GM18951 (cell line): Measurements from ENCODE around the gene WDR37.

ENCODE experiments used
- POLR2A ChIP-seq: IDR thresholded peaks from 4 replicates; pipeline ENCODE4 v1.6.1; 2011; ENCODE audit warnings: mild to moderate bottlenecking; ENCODE audit not compliant: insufficient read length, insufficient read depth; ENCODE audit errors: extremely low read depth
- in situ Hi-C: fragments of 300-500 bp; cut with MboI; formaldehyde crosslinking; loops from one replicate; pipeline ENCODE4 v1.12.0; 2022; ENCODE audit warnings: low sequenced_read_pairs, mixed read lengths, inconsistent platforms; ENCODE audit not compliant: unreplicated experiment

The WDR37 gene

DNA sequence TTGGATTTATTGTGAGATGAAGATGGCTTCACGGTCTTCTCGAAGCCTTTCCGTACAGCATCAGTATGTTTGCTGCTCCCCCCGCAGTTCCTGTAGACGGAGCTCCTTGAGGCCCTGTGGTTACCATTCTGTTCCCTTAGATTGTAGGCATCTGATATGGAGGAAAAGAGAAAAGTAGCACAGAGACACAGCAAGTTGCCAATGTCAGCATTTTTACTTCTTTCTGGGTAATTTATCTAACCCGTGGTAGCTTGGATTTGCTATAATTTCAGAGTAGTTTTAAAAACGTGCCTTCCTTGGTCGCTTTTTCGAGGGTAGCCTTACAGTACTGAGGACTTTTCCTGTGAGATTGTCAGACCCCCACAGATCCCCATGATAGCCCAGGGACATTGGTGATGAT is 37.5 kb downstream of the WDR37 start:
- in situ Hi-C loops = loop anchor here (25.0 kb wide), 1 partner anchor 581 kb away; no protein-coding TSS in a partner anchor
- no peak for TF ChIP-seq POLR2A

DNA sequence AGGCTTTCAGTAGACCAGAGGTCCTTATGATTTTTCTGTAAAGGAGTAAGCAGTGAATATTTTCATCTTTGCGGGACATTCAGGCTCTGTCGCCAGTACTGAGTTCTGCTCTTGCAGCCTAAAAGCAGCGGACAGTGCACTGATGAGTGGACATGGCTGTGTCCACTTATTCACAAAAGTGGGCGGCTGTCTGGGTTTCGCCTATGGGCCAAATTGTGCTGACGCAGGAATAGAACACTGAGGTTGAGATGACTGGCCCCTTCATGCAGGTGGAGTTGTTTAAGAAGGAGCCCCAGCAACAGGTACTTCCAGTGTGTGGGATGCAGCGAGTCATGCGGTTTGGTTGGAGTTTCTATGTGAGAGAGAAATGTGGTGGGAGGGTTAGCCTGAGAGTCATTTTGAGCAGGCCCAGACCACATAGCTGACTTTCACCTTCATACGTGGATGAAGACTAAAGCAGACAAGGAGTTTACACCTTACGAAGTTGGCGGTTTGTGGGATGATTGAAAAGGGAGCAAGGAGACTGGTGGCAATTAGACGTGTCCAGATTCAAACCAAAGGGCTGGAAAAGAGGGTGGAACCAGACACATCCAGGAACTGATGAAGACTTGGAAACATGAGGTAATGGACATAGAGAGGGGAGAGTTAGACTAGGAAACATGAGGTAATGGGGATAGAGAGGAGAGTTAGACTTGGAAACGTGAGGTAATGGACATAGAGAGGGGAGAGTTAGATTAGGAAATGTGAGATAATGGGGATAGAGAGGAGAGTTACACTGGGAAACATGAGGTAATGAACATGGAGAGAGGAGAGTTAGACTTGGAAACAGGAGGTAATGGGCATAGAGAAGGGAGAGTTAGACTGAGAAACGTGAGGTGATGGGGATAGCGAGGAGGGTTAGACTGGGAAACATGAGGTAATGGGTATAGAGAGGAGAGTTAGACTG is 38.2 kb downstream of the WDR37 start:
- no peak for TF ChIP-seq POLR2A
- in situ Hi-C loops = loop anchor here (25.0 kb wide), 1 partner anchor 582 kb away; no protein-coding TSS in a partner anchor

DNA sequence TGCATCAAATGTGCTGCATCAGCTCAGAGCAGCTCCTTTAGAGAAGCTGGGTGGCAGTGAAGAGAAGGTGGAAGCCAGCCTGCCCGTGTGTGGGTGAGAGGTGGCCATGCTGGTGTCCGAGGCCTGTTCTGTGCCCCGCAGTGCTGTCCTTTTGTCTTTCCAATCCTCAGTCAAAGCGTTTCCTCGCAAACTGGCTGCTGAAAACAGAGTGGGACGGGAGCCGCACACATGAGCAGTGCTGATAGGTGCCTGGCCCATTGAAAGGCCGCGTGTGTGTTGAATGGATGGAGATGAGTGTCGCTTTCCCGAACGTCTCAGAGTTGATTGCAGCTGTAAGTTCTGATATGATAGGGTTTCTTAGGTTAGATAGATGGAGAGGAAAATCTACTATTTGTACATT is 39.3 kb downstream of the WDR37 start:
- TF ChIP-seq POLR2A = no peak
- in situ Hi-C loops = loop anchor here (25.0 kb wide), 1 partner anchor 583 kb away; no protein-coding TSS in a partner anchor

DNA sequence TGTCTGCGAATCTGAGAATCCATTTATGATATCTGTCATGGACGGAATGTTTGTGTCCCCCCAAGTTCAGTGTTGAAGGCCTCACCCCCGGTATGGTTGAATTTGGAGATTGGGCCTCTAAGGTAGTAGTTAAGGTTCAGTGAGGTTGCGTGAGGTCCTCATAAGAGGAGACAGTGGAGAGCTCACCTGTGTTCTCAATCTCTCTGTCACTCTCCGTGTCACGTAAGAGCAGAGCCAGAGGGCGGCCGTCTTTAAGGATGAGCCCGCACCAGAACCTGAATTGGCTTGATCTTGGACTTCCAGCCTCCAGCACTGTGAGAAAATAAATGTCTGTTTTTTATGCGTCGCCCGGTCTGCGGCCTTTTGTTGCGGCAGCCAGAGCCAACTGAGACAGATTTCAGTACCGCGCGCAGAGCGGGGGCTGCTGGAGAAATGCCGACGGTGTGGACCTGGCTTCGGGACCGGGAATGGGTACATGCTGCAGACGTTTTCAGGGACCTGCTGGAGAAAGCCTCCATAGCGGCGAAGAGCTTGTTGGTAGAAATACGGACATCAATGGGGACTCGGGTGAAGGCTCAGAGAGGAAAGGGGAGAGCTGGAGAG is 40.2 kb downstream of the WDR37 start:
- no peak for TF ChIP-seq POLR2A
- in situ Hi-C loops = loop anchor here (25.0 kb wide), 1 partner anchor 584 kb away; no protein-coding TSS in a partner anchor

DNA sequence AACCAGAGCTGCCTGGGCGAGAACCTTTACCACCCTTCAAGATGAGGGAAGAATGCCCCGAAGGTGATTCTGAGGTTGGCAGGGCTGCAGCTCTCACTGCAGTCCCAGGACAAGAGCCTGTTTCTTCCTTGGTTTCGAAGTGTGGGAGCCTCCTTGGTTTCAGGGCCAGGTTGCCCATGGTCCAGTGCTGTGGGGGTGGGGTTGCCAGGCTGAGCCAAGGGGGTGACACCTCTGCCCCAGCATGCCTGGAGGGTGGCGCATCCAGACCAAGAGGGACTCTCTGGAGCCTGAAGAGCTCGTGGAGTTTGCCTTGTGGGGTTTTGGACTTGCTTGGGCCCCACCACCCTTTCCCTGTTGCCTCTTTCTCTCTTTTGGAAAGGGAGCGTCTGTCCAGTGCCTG is 41.3 kb downstream of the WDR37 start:
- in situ Hi-C loops = loop anchor here (25.0 kb wide), 1 partner anchor 585 kb away; no protein-coding TSS in a partner anchor
- TF ChIP-seq POLR2A = no peak

DNA sequence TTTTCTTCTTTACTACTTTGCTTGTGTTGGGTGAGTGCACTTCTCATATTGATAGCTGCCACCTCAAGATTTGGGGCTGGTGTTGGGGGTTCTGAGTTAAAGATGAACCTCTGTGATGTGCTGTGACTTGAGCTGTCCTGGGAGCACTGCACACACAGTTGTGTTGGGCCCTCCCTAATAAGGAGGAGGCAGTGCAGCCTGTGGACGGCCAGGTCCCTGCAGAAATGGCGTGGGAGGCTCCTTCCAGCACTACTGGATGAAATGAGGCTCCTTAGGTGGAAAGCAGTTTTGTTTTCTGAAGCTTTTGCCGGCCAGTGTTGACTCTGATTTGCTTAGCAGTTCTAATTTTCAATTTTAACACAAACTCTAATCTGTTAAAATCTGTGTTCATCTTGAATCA is 44.0 kb downstream of the WDR37 start:
- in situ Hi-C loops = no loop called here
- no peak for TF ChIP-seq POLR2A

DNA sequence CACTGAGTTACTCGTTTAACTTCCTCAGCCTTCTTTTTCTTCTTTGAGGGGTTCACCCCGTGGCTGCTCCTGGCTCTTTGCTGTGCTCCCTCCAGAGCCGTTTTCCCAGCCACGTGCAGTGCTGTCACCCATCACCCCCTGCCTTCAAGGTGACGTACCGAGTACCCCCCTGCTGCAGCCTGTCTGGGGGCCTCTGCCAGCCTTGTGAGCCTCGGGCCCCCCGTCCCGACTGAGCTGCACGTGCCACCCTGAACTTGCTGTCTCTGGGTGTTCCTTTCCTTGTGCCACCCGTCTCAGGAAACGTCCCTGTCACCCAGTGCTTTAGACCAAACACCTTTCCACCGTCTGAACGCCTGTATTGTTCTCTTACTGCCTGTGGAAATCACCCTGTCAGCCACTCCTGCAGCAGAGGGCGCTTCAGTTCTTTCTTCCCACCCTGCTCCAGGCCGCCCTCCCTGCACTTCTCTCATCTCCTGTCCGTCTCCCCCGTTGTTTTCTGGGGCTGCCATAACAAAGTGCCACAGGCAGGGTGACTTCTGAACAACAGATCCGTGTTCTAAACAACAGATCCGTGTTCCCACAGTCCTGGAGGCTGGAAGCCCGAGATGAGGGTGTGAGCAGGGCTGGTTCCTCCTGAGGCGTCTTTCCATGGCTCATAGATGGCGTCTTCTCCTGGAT is 44.6 kb downstream of the WDR37 start:
- in situ Hi-C loops = no loop called here
- no peak for TF ChIP-seq POLR2A

DNA sequence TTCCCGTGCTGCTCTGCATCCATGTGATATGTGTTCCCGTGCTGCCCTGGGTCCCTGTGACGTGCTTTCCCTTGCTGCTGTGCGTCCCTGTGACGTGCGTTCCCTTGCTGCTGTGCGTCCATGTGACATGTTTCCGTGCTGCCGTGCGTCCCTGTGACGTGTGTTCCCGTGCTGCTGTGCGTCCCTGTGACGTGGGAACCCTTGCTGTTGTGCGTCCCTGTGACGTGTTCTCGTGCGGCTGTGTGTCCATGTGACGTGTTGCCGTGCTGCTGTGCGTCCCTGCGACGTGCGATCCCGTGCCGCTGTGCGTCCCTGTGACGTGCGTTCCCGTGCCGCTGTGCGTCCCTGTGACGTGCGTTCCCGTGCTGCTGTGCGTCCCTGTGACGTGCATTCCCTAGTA is 45.8 kb downstream of the WDR37 start:
- TF ChIP-seq POLR2A = no peak
- in situ Hi-C loops = no loop called here

DNA sequence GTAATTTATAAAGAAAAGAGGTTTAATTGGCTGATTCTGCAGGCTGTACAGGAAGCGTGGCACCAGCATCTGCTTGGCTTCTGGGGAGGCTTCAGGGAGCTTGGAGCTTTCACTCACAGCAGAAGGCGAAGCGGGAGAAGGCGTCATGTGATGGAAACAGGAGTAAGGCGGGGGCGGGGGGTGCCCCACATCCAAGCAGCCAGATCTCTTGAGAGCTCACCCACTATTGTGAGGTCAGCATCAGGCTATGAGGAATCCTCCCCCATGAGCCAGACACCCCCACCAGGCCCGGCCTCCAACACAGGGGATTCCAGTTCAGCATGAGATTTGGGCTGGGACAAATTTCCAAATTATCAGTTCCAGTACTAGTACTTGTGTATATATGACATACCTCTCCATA is 46.2 kb downstream of the WDR37 start:
- in situ Hi-C loops = no loop called here

DNA sequence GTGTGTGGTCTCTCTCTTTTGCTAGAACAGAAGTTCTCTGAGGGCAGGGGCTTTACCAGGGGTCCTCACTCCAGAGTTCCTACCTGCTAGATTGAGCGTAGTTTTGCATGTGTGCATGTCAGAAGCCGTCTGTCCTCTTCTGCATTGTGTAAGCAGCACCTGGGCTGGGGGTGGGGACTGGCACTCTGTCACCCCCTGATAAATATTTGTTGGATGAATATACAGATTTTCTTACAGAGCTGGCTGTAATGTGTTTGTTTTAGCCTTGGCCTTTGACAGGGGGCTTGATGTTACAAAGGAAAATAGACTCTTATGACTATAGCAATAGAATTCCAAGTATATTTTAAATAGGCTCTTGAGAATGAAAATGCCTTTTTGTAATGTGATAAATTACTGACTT is 46.6 kb downstream of the WDR37 start:
- in situ Hi-C loops = no loop called here
- TF ChIP-seq POLR2A = no peak

More for the DNA sequence above, 46.2 kb downstream of the WDR37 start:
- no peak for TF ChIP-seq POLR2A

DNA sequence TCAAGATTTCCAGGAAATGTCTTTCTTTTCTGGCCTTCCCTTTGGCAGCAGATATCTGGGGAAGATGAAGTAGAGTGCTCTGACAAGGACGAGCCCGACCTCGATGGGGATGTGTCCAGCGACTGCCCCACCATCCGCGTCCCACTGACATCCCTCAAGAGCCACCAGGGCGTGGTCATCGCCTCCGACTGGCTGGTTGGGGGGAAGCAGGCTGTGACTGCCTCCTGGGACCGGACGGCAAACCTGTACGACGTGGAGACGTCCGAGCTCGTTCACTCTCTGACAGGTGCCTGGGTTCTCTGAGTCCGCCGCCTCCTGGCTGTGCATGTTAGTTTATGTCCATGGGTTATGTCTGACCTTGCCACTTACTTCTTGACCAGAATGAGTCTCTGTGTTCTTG is 47.4 kb downstream of the WDR37 start:
- in situ Hi-C loops = no loop called here
- no peak for TF ChIP-seq POLR2A

DNA sequence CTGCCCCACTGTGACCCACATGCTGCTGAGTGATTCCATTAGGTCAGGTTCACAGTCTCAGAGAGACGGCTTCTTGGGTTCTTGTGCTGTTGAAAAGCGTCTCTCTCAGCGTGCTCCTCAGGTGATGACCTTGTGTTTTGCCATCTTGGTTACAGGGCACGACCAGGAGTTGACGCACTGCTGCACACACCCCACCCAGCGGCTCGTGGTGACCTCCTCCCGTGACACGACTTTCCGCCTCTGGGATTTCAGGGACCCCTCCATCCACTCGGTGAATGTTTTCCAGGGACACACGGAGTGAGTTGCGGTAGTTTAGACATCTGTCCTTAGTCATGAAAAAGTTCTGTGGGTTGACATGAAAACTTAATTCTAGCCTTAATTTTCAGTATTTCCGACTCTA is 48.8 kb downstream of the WDR37 start:
- in situ Hi-C loops = no loop called here
- TF ChIP-seq POLR2A = no peak

DNA sequence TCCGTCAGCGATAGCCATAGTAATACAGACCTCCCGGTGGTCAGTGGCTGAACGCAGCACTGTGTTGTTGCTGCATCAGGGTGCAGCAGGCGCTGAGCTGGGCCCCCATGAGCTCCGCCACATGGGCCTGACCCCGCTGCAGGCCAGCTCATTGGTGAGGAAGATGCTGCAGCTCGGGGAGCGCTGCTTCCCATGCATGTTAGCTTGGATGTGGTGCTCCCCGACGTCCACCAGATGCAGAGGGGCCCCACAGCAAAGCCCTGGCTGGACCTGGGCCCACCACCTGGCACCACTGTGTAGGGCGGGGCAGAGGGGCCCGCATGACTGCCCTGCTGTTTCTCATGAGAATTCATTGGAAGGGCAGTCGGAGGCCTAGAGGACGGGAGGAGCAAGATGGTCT is 50.8 kb downstream of the WDR37 start:
- in situ Hi-C loops = no loop called here
- no peak for TF ChIP-seq POLR2A
